Left lung (tissue), 10 donors: ENCODE measurements around the gene GRIK5. TPM values are rescaled to one million over a fixed set of nuclear protein-coding genes. Genes with fewer than 3 reads are reported as not detected.

Experiments used
- ATAC-seq: fragments of 200-7000 bp; cut with Tn5 transposase; one replicate; pipeline ENCODE4 v1.9.1; 2020; ENCODE audit warnings: moderate library complexity
- DNase-seq, 4 donors: peaks; one replicate each; pipeline ENCODE4 v3.0.0-alpha.2; 2013 to 2020
- H3K27ac ChIP-seq, 2 donors: fragments of 200-600 bp; sonication (generic) in 1 of 2; one replicate each; pipeline versions ENCODE4 v1.5.0 to v1.8.0; 2020 to 2021
- H3K27me3 ChIP-seq, 2 donors: fragments of 200-600 bp; sonication (generic) in 1 of 2; one replicate each; pipeline versions ENCODE4 v1.5.0 to v1.8.0; 2020 to 2021
- H3K36me3 ChIP-seq, 2 donors: fragments of 200-600 bp; sonication (generic) in 1 of 2; one replicate each; pipeline versions ENCODE4 v1.5.0 to v1.8.0; 2020 to 2021
- H3K4me1 ChIP-seq, 2 donors: fragments of 200-600 bp; one replicate each; pipeline ENCODE4 v1.8.0; 2021
- H3K4me3 ChIP-seq, 2 donors: fragments of 200-600 bp; sonication (generic) in 1 of 2; one replicate each; pipeline versions ENCODE4 v1.5.0 to v1.8.0; 2020 to 2021; ENCODE audit warnings: mild to moderate bottlenecking in 1 of 2
- H3K9me3 ChIP-seq, 2 donors: fragments of 200-600 bp; sonication (generic) in 1 of 2; one replicate each; pipeline versions ENCODE4 v1.5.0 to v1.8.0; 2020 to 2021
- CTCF ChIP-seq, 2 donors: fragments of 200-600 bp; sonication (generic) in 1 of 2; IDR thresholded peaks; one replicate each; pipeline versions ENCODE4 v1.5.0 to v1.8.0; 2021; ENCODE audit warnings: antibody characterized with exemption in 2 of 2
- intact Hi-C, 2 donors: fragments of 100-400 bp; cut with DNase I; formaldehyde crosslinking; loops; one replicate each; pipeline versions ENCODE4 v1.11.2 to v1.14.2; 2022
- polyA plus RNA-seq, 6 donors: library from polyadenylated mRNA; unstranded; fragments of 120-200 nt; gene quantifications; one replicate each; pipeline ENCODE4 v1.2.1, GENCODE V29; 2013; ENCODE audit not compliant: insufficient read length in 6 of 6
- total RNA-seq, 2 donors: library from RNA; stranded (reverse); fragmentation: NEBNext Ultra II Directional; extraction: Animal tissue kit (Norgen Biotek cat#: 25700); gene quantifications; one replicate each; pipeline ENCODE4 v1.2.1, GENCODE V29; 2021
- donor health status: DM: no; HTN: yes; CAD: no.
- donor health status: DM: no; HTN: no; CAD: no.

GRIK5 gene
- total and polyA plus RNA-seq, 8 donors, result 0.29 to 11.6 (median 4.6) TPM

GRCh38 chr19:42091300-42091699, 21.3 kb upstream of the GRIK5 start:
- Histone ChIP-seq H3K27me3 (peaks cover 0 to 15% of the 10 kb centered on the region in 2 donors), H3K27ac (no peak overlapping the region), H3K36me3 (peaks cover 0 to 19% of the 10 kb centered on the region in 2 donors), H3K4me1 (peaks cover 0 to 3% of the 10 kb centered on the region in 2 donors), H3K9me3 (no peaks in the 10 kb centered on the region), H3K4me3 (no peak overlapping the region)
- intact Hi-C loops, result no loop called here
- DNase-seq, result peak in 1 of 4 donors; percentile 76
- no peak for ATAC-seq
- TF ChIP-seq CTCF (IDR thresholded peaks at IDR 0.05), result no peak

GRCh38 chr19:42090672-42091071, 20.7 kb upstream of the GRIK5 start:
- H3K9me3 ChIP-seq, result no peaks in the 10 kb centered on the region
- peaks cover 0 to 9% of the 10 kb centered on the region in 2 donors for H3K27me3 ChIP-seq
- no peak for TF ChIP-seq CTCF (IDR thresholded peaks at IDR 0.05)
- intact Hi-C loops, result no loop called here
- no peak overlapping the region for H3K4me3 ChIP-seq
- no peak overlapping the region for H3K27ac ChIP-seq
- DNase-seq (no peak), ATAC-seq (no peak)
- peaks cover 0 to 15% of the 10 kb centered on the region in 2 donors for H3K36me3 ChIP-seq
- peaks cover 0 to 3% of the 10 kb centered on the region in 2 donors for H3K4me1 ChIP-seq

GRCh38 chr19:42089772-42090171, 19.8 kb upstream of the GRIK5 start:
- TF ChIP-seq CTCF (IDR thresholded peaks at IDR 0.05), result no peak

GRCh38 chr19:42089191-42089750, 19.3 kb upstream of the GRIK5 start:
- ATAC-seq (no peak), DNase-seq (no peak)
- H3K4me3 ChIP-seq, result no peak overlapping the region
- no peaks in the 10 kb centered on the region for H3K9me3 ChIP-seq
- peaks cover 0 to under 1% of the 10 kb centered on the region in 2 donors for H3K36me3 ChIP-seq
- H3K27me3 ChIP-seq, result no peaks in the 10 kb centered on the region
- intact Hi-C loops, result no loop called here
- peaks cover 0 to 3% of the 10 kb centered on the region in 2 donors for H3K4me1 ChIP-seq
- H3K27ac ChIP-seq, result no peak overlapping the region
- no peak for TF ChIP-seq CTCF (IDR thresholded peaks at IDR 0.05)

More at GRCh38 chr19:42089772-42090171, 19.8 kb upstream of the GRIK5 start:
- H3K36me3 ChIP-seq, result peaks cover 0 to 6% of the 10 kb centered on the region in 2 donors
- H3K27ac ChIP-seq, result no peak overlapping the region
- DNase-seq, result no peak
- no peaks in the 10 kb centered on the region for H3K9me3 ChIP-seq
- ATAC-seq, result no peak
- H3K27me3 ChIP-seq, result peaks cover 0 to under 1% of the 10 kb centered on the region in 2 donors
- H3K4me3 ChIP-seq, result no peak overlapping the region
- peaks cover 0 to 3% of the 10 kb centered on the region in 2 donors for H3K4me1 ChIP-seq
- intact Hi-C loops, result no loop called here

GRCh38 chr19:42088471-42089190, 18.6 kb upstream of the GRIK5 start:
- no peak for TF ChIP-seq CTCF (IDR thresholded peaks at IDR 0.05)
- intact Hi-C loops, result no loop called here
- peak; percentile 9 for ATAC-seq
- Histone ChIP-seq H3K27ac (no peak overlapping the region), H3K36me3 (no peaks in the 10 kb centered on the region), H3K4me1 (peaks cover 0 to 3% of the 10 kb centered on the region in 2 donors), H3K9me3 (no peaks in the 10 kb centered on the region), H3K27me3 (no peaks in the 10 kb centered on the region), H3K4me3 (no peak overlapping the region)
- no peak for DNase-seq
